ENCODE measurements around the gene EFNA1.

Gene EFNA1

GRCh38 chr1:155120253-155120652 lies 7.4 kb upstream of the EFNA1 start:
- Histone ChIP-seq H3K9ac (ENCODE audit: low read length) (no peak overlapping the region), H3K36me3 (ENCODE audit: control insufficient read depth, insufficient read depth, low read length) (no peaks in the 10 kb centered on the region), H3K4me1 (ENCODE audit: control insufficient read depth, insufficient read depth, low read length) (peaks cover 32% of the 10 kb centered on the region), H3K4me3 (ENCODE audit: low read length) (no peak overlapping the region), H3K9me3 (ENCODE audit: control insufficient read depth, low read length) (no peaks in the 10 kb centered on the region), H3K27me3 (ENCODE audit: control insufficient read depth, insufficient read depth, low read length) (no peaks in the 10 kb centered on the region)

- H3K9ac ChIP-seq (ENCODE audit: low read length), result no peak overlapping the region
- no peaks in the 10 kb centered on the region for H3K27me3 ChIP-seq (ENCODE audit: control insufficient read depth, insufficient read depth, low read length)
- H3K4me3 ChIP-seq (ENCODE audit: low read length), result no peak overlapping the region
- no peaks in the 10 kb centered on the region for H3K9me3 ChIP-seq (ENCODE audit: control insufficient read depth, low read length)
- H3K4me1 ChIP-seq (ENCODE audit: control insufficient read depth, insufficient read depth, low read length), result peaks cover 41% of the 10 kb centered on the region
- no peaks in the 10 kb centered on the region for H3K36me3 ChIP-seq (ENCODE audit: control insufficient read depth, insufficient read depth, low read length)
Measured at GRCh38 chr1:155121249-155121648, 6.4 kb upstream of the EFNA1 start.

DNA sequence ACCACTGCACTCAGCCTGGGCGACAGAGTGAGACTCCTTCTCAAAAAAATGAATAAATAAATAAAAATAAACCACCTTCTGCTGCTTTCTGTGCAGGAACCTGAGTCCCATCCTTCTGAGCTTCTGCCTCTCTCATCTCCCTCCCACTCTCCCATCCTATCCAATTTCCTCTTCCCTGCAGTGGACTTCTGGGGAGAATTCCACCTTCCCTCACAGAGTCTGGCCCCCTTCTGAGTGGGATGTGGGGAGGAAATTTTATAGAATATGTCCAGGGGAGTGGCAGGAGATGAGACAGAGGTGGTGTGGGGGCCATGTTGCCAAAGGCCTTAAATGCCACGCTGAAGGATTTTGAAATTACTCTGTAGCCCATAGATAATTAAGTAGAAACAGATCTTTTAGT lies 5.4 kb upstream of the EFNA1 start:
- H3K36me3 ChIP-seq (ENCODE audit: control insufficient read depth, insufficient read depth, low read length), result no peaks in the 10 kb centered on the region
- no peak overlapping the region for H3K4me3 ChIP-seq (ENCODE audit: low read length)
- no peaks in the 10 kb centered on the region for H3K9me3 ChIP-seq (ENCODE audit: control insufficient read depth, low read length)
- H3K4me1 ChIP-seq (ENCODE audit: control insufficient read depth, insufficient read depth, low read length), result peaks cover 49% of the 10 kb centered on the region
- H3K9ac ChIP-seq (ENCODE audit: low read length), result no peak overlapping the region
- no peaks in the 10 kb centered on the region for H3K27me3 ChIP-seq (ENCODE audit: control insufficient read depth, insufficient read depth, low read length)

DNA sequence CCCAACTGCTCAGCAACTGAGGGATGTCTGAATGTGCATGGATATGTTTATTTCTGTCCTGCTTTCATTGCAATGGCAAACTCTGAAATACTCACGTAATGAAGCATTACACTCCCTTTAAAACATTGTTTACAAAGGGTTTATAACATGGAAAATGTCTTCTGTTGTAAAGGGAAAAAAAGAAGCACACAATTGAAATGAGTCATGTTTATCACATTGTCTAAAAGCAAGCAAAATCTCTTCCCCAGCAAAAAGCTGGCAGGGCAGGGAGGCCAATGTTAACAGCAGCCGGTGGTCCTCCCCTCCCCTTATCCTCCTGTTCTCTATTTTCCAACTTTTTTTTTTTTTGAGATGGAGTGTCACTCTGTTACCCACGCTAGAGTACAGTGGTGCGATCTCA lies 3.9 kb upstream of the EFNA1 start:
- peaks cover 49% of the 10 kb centered on the region for H3K4me1 ChIP-seq (ENCODE audit: control insufficient read depth, insufficient read depth, low read length)
- H3K36me3 ChIP-seq (ENCODE audit: control insufficient read depth, insufficient read depth, low read length), result no peaks in the 10 kb centered on the region
- no peak overlapping the region for H3K9ac ChIP-seq (ENCODE audit: low read length)
- no peak overlapping the region for H3K4me3 ChIP-seq (ENCODE audit: low read length)
- H3K27me3 ChIP-seq (ENCODE audit: control insufficient read depth, insufficient read depth, low read length), result no peaks in the 10 kb centered on the region
- no peaks in the 10 kb centered on the region for H3K9me3 ChIP-seq (ENCODE audit: control insufficient read depth, low read length)

- peaks cover 59% of the 10 kb centered on the region for H3K4me1 ChIP-seq (ENCODE audit: control insufficient read depth, insufficient read depth, low read length)
- no peaks in the 10 kb centered on the region for H3K36me3 ChIP-seq (ENCODE audit: control insufficient read depth, insufficient read depth, low read length)
- H3K9ac ChIP-seq (ENCODE audit: low read length), result peak overlapping the region; percentile 19
- H3K27me3 ChIP-seq (ENCODE audit: control insufficient read depth, insufficient read depth, low read length), result no peaks in the 10 kb centered on the region
- no peak overlapping the region for H3K4me3 ChIP-seq (ENCODE audit: low read length)
- no peaks in the 10 kb centered on the region for H3K9me3 ChIP-seq (ENCODE audit: control insufficient read depth, low read length)
Measured at GRCh38 chr1:155124503-155125463, 2.9 kb upstream of the EFNA1 start.

DNA sequence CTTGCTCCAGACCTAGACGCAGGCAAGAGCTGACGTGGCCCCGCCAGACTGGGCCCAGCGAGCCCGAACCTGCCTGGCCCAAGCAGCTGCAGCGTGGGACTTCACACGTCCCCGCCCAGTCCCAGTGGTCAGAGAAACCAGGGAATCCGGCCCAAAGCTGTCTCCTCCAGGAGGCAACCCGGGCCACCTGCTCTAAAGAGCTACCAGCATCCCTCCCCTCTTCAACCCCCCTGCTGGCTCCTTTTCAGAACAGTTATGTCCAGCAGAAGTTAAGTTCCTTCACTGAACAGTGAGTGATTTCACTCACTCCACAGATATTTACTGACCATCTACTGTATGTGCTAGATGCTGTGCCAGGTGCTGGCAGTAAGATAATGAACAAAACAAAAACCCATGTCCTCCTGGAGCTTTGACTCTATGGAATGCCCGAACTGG lies 2.1 kb upstream of the EFNA1 start:
- no peak overlapping the region for H3K9ac ChIP-seq (ENCODE audit: low read length)

GRCh38 chr1:155125946-155126555 lies 1.6 kb upstream of the EFNA1 start:
- Histone ChIP-seq H3K9me3 (ENCODE audit: control insufficient read depth, low read length) (no peaks in the 10 kb centered on the region), H3K4me3 (ENCODE audit: low read length) (peak overlapping the region; percentile 34), H3K36me3 (ENCODE audit: control insufficient read depth, insufficient read depth, low read length) (no peaks in the 10 kb centered on the region), H3K9ac (ENCODE audit: low read length) (peak overlapping the region; percentile 67), H3K4me1 (ENCODE audit: control insufficient read depth, insufficient read depth, low read length) (peaks cover 59% of the 10 kb centered on the region), H3K27me3 (ENCODE audit: control insufficient read depth, insufficient read depth, low read length) (no peaks in the 10 kb centered on the region)

More for the DNA sequence above, 2.1 kb upstream of the EFNA1 start:
- Histone ChIP-seq H3K4me3 (ENCODE audit: low read length) (no peak overlapping the region), H3K27me3 (ENCODE audit: control insufficient read depth, insufficient read depth, low read length) (no peaks in the 10 kb centered on the region), H3K4me1 (ENCODE audit: control insufficient read depth, insufficient read depth, low read length) (peaks cover 59% of the 10 kb centered on the region), H3K9me3 (ENCODE audit: control insufficient read depth, low read length) (no peaks in the 10 kb centered on the region), H3K36me3 (ENCODE audit: control insufficient read depth, insufficient read depth, low read length) (no peaks in the 10 kb centered on the region)

DNA sequence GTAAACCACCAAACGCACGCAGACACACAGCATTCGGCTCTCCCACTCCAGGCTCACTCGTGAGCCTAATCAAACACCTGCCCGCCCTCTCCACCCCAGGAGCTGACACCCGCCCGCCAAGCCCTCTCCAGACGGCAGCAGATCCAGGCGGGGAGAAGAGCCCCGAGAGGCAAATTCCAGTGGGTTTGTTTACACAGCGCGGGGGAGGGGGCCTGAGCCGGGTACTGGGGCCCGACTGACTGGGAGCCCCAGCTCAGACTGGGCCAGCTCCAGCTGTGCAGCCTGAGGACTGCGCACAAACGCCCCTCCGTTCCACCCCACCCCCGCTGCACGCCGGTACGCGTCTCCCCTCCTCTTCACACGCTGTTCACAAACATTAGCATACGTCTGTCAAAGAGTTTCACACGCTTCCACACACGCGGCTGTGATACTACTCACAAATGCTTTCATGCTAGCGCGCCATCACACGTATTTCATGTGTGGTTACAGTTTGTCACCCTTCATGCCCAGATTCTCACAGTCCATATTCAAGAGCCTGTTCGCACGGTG lies 1.0 kb upstream of the EFNA1 start:
- Histone ChIP-seq H3K9ac (ENCODE audit: low read length) (peak overlapping the region; percentile 67), H3K4me1 (ENCODE audit: control insufficient read depth, insufficient read depth, low read length) (peaks cover 58% of the 10 kb centered on the region), H3K27me3 (ENCODE audit: control insufficient read depth, insufficient read depth, low read length) (no peaks in the 10 kb centered on the region), H3K9me3 (ENCODE audit: control insufficient read depth, low read length) (no peaks in the 10 kb centered on the region), H3K36me3 (ENCODE audit: control insufficient read depth, insufficient read depth, low read length) (peaks cover 1% of the 10 kb centered on the region), H3K4me3 (ENCODE audit: low read length) (peak overlapping the region; percentile 34)

- H3K4me3 ChIP-seq (ENCODE audit: low read length), result peak overlapping the region; percentile 90
- H3K9ac ChIP-seq (ENCODE audit: low read length), result peak overlapping the region; percentile 96
- peaks cover 62% of the 10 kb centered on the region for H3K4me1 ChIP-seq (ENCODE audit: control insufficient read depth, insufficient read depth, low read length)
- no peaks in the 10 kb centered on the region for H3K9me3 ChIP-seq (ENCODE audit: control insufficient read depth, low read length)
- H3K27me3 ChIP-seq (ENCODE audit: control insufficient read depth, insufficient read depth, low read length), result no peaks in the 10 kb centered on the region
- peaks cover 4% of the 10 kb centered on the region for H3K36me3 ChIP-seq (ENCODE audit: control insufficient read depth, insufficient read depth, low read length)
Measured at GRCh38 chr1:155127967-155128754, 485 bp downstream of the EFNA1 start.

DNA sequence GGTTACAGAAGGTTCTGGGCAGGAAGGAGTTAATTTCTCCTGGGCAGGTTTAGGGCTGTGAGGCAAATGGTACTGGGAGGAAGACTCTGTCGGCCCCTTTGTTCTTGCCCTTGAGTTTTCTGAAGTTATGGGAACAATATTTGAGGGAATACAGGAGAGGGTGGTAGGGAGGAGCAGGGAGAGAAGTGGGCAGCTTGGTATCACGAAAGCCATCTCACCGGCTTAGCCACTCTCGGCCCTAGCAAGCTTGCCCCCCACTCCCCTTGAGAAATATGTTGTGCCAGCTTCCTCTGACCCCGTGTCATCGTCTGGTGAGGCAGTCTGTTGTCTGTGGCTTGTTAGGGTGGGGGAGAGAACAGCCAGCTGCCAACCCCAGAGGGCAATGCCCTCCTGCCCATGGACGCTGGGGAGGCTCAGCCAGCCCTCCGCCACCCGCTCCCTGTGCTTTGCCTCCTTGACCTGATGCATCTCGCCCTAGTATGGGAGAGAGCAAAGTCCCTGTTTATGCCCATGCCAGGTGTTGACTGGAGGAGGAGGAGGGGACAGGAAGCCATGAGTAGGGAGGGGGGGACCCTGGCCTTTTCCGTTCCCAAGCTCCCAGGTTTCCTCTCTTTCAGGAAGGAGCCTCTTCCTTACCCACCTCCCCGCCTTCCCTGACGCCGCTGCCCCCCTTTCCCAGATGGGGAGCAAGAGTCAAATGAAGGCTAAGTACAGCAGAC lies 1.2 kb downstream of the EFNA1 start:
- H3K4me1 ChIP-seq (ENCODE audit: control insufficient read depth, insufficient read depth, low read length), result peaks cover 69% of the 10 kb centered on the region
- H3K36me3 ChIP-seq (ENCODE audit: control insufficient read depth, insufficient read depth, low read length), result peaks cover 10% of the 10 kb centered on the region
- H3K4me3 ChIP-seq (ENCODE audit: low read length), result peak overlapping the region; percentile 90
- H3K9me3 ChIP-seq (ENCODE audit: control insufficient read depth, low read length), result no peaks in the 10 kb centered on the region
- H3K9ac ChIP-seq (ENCODE audit: low read length), result peak overlapping the region; percentile 96
- H3K27me3 ChIP-seq (ENCODE audit: control insufficient read depth, insufficient read depth, low read length), result no peaks in the 10 kb centered on the region

GRCh38 chr1:155130272-155131006 lies 2.8 kb downstream of the EFNA1 start:
- H3K4me3 ChIP-seq (ENCODE audit: low read length), result peak overlapping the region; percentile 90
- H3K36me3 ChIP-seq (ENCODE audit: control insufficient read depth, insufficient read depth, low read length), result peaks cover 17% of the 10 kb centered on the region
- H3K9ac ChIP-seq (ENCODE audit: low read length), result peak overlapping the region; percentile 96
- H3K27me3 ChIP-seq (ENCODE audit: control insufficient read depth, insufficient read depth, low read length), result no peaks in the 10 kb centered on the region
- H3K9me3 ChIP-seq (ENCODE audit: control insufficient read depth, low read length), result no peaks in the 10 kb centered on the region
- peaks cover 69% of the 10 kb centered on the region for H3K4me1 ChIP-seq (ENCODE audit: control insufficient read depth, insufficient read depth, low read length)

Measured in mucosa of stomach (tissue), 1 donor.